K562 (cell line): ENCODE measurements around the gene EXOC4. TPM values are rescaled to one million over a fixed set of nuclear protein-coding genes. Genes with fewer than 3 reads are reported as not detected.

Experiments
- BHLHE40 ChIP-seq: IDR thresholded peaks from 2 replicates; pipeline ENCODE4 v1.6.1; 2011; ENCODE audit warnings: low read length, improper control_type of control experiment
- C11orf30 ChIP-seq: fragments of 450-650 bp; IDR thresholded peaks from 2 replicates; pipeline ENCODE4 v1.6.1; 2016; ENCODE audit warnings: low read depth, mild to moderate bottlenecking
- DMBX1 ChIP-seq: fragments of 250-450 bp; sonication (Bioruptor Pico); IDR thresholded peaks from 2 replicates; pipeline ENCODE4 v1.8.0; 2022; ENCODE audit warnings: inconsistent platforms, mild to moderate bottlenecking, moderate library complexity, borderline replicate concordance
- FOXK1 ChIP-seq: sonication (generic); formaldehyde crosslinking; IDR thresholded peaks from 2 replicates; pipeline ENCODE4 v1.8.0; 2022; ENCODE audit warnings: missing genetic modification reagents, mild to moderate bottlenecking, borderline replicate concordance
- FOXK2 ChIP-seq, 2 experiments: fragments of 450-650 bp; IDR thresholded peaks in 1 of 2; conservative IDR thresholded peaks in 1 of 2; 2 replicates each; pipeline ENCODE4 v1.6.1; 2016; ENCODE audit warnings: low read depth in 2 of 2, mild to moderate bottlenecking in 1 of 2
- KAT7 ChIP-seq: sonication (generic); formaldehyde crosslinking; IDR thresholded peaks from 2 replicates; pipeline ENCODE4 v1.8.0; 2022; ENCODE audit warnings: missing genetic modification reagents, mild to moderate bottlenecking, borderline replicate concordance
- KLF16 ChIP-seq: IDR thresholded peaks from 2 replicates; pipeline ENCODE4 v1.6.1; 2016; ENCODE audit warnings: antibody characterized with exemption
- MAFG ChIP-seq: fragments of 450-650 bp; conservative IDR thresholded peaks from 2 replicates; pipeline ENCODE4 v1.6.1; 2016; ENCODE audit warnings: missing genetic modification characterization, missing compliant biosample characterization
- MAFK ChIP-seq: IDR thresholded peaks from 2 replicates; pipeline ENCODE4 v1.6.1; 2011; ENCODE audit warnings: low read length, improper control_type of control experiment
- NFE2L1 ChIP-seq: fragments of 450-650 bp; IDR thresholded peaks from 2 replicates; pipeline ENCODE4 v1.6.1; 2016; ENCODE audit warnings: missing genetic modification characterization, low read depth, mild to moderate bottlenecking, missing compliant biosample characterization, moderate library complexity, borderline replicate concordance
- PPARD ChIP-seq: fragments of 250-450 bp; sonication (Bioruptor Pico); IDR thresholded peaks from 2 replicates; pipeline ENCODE4 v1.8.0; 2022; ENCODE audit warnings: inconsistent platforms, mild to moderate bottlenecking, moderate library complexity
- RAD51 ChIP-seq: fragments of 450-650 bp; IDR thresholded peaks from 2 replicates; pipeline ENCODE4 v1.7.1; 2016; ENCODE audit warnings: low read depth, mild to moderate bottlenecking, borderline replicate concordance
- TAL1 ChIP-seq: fragments of 450-650 bp; IDR thresholded peaks from 2 replicates; pipeline ENCODE4 v1.6.1; 2016; ENCODE audit warnings: mild to moderate bottlenecking
- XRCC5 ChIP-seq: fragments of 200-400 bp; formaldehyde crosslinking; IDR thresholded peaks from 2 replicates; pipeline ENCODE4 v1.6.1; 2017; ENCODE audit warnings: low read depth, mild to moderate bottlenecking, low read length
- ZNF316 ChIP-seq: fragments of 450-650 bp; IDR thresholded peaks from 2 replicates; pipeline ENCODE4 v1.6.1; 2016
- polyA plus RNA-seq, 8 experiments: library from polyadenylated mRNA; depleted of rRNA in 4 of 8; stranded (reverse) in 5 of 8; unstranded in 3 of 8; fragments of >200 nt; fragmentation: Nextera tagmentation in 2 of 8; fragmentation: Illumina TruSeq in 1 of 8; extraction: Ambion mirVana in 2 of 8; extraction: Trizol in 1 of 8; gene quantifications; 2 replicates each; pipeline versions ENCODE4 v1.2.1 to v1.2.3, GENCODE V29; 2011 to 2014; ENCODE audit warnings: inconsistent platforms in 1 of 8, missing spikeins in 1 of 8
- total RNA-seq, 7 experiments: library from RNA; depleted of rRNA in 6 of 7; stranded (reverse); fragments of >200 nt in 6 of 7; fragmentation: Illumina TruSeq in 2 of 7; extraction: Trizol in 2 of 7; gene quantifications; 2 replicates each; pipeline versions ENCODE4 v1.2.1 to v1.2.3, GENCODE V29; 2011 to 2021; ENCODE audit warnings: low replicate concordance in 1 of 7
- TF ChIP-seq, protein P1 (sequence below): fragments of 200-800 bp; sonication (Bioruptor generic); IDR thresholded peaks from 2 replicates; pipeline ENCODE4 v1.6.1; 2016; ENCODE audit warnings: missing genetic modification characterization, missing compliant biosample characterization
- TF ChIP-seq, protein P2 (sequence below): sonication (generic); formaldehyde crosslinking; IDR thresholded peaks from 2 replicates; pipeline ENCODE4 v1.4.0; 2020; ENCODE audit warnings: mild to moderate bottlenecking, missing genetic modification reagents
- TF ChIP-seq, protein P3 (sequence below): fragments of 450-650 bp; formaldehyde crosslinking; conservative IDR thresholded peaks from 2 replicates; pipeline ENCODE4 v1.4.0; 2022; ENCODE audit warnings: mild to moderate bottlenecking, missing genetic modification characterization
- TF ChIP-seq, protein P4 (sequence below): sonication (generic); formaldehyde crosslinking; IDR thresholded peaks from 2 replicates; pipeline ENCODE4 v1.8.1; 2023; ENCODE audit warnings: mild to moderate bottlenecking, missing genetic modification reagents

The EXOC4 gene
- total and polyA plus RNA-seq, 9 of the 15 experiments (the other 6 are each of a cell fraction or from before 2014, with no cell fraction given), result 18.5 to 73.1 (median 46.6) TPM

DNA sequence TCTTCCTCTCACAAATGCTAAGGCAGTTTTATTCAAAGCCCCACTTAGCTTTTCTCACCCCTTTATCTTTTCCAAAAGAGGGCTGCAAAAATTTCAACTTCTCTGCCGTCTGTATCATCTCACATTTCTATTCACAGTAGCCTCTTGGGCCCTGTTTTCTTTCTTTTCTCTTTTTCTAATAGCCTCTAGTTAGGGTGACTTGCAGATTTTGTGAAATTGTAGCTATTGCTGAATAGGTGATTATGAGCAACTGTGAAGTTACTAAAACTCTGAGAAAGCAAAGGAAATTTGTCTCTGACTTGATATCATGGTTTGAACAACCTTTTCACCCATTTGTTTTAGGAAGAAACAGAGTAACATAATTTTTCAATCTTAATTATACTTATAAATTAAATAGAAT, 29.2 kb downstream of the EXOC4 start (continued):
- TF ChIP-seq FOXK2 (conservative IDR thresholded peaks at IDR 0.05 in 1 of 2, IDR thresholded peaks at IDR 0.05 in 1 of 2; ENCODE audit: low read depth in 2 of 2), result no peak
- TF ChIP-seq MAFK, result peak; percentile 49; the same call in 1 of the 2 replicates
- no peak for TF ChIP-seq KAT7
- TF ChIP-seq C11orf30, result peak; percentile 94
- no peak for TF ChIP-seq KLF16
- TF ChIP-seq XRCC5, result no peak
- TF ChIP-seq PPARD (CRISPR knock-in tag), result no peak
- no peak for TF ChIP-seq DMBX1 (CRISPR knock-in tag)
- no peak for TF ChIP-seq RAD51
- TF ChIP-seq, protein P1, sequence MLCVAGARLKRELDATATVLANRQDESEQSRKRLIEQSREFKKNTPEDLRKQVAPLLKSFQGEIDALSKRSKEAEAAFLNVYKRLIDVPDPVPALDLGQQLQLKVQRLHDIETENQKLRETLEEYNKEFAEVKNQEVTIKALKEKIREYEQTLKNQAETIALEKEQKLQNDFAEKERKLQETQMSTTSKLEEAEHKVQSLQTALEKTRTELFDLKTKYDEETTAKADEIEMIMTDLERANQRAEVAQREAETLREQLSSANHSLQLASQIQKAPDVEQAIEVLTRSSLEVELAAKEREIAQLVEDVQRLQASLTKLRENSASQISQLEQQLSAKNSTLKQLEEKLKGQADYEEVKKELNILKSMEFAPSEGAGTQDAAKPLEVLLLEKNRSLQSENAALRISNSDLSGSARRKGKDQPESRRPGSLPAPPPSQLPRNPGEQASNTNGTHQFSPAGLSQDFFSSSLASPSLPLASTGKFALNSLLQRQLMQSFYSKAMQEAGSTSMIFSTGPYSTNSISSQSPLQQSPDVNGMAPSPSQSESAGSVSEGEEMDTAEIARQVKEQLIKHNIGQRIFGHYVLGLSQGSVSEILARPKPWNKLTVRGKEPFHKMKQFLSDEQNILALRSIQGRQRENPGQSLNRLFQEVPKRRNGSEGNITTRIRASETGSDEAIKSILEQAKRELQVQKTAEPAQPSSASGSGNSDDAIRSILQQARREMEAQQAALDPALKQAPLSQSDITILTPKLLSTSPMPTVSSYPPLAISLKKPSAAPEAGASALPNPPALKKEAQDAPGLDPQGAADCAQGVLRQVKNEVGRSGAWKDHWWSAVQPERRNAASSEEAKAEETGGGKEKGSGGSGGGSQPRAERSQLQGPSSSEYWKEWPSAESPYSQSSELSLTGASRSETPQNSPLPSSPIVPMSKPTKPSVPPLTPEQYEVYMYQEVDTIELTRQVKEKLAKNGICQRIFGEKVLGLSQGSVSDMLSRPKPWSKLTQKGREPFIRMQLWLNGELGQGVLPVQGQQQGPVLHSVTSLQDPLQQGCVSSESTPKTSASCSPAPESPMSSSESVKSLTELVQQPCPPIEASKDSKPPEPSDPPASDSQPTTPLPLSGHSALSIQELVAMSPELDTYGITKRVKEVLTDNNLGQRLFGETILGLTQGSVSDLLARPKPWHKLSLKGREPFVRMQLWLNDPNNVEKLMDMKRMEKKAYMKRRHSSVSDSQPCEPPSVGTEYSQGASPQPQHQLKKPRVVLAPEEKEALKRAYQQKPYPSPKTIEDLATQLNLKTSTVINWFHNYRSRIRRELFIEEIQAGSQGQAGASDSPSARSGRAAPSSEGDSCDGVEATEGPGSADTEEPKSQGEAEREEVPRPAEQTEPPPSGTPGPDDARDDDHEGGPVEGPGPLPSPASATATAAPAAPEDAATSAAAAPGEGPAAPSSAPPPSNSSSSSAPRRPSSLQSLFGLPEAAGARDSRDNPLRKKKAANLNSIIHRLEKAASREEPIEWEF (CRISPR knock-in tag), result no peak
- TF ChIP-seq, protein P2, sequence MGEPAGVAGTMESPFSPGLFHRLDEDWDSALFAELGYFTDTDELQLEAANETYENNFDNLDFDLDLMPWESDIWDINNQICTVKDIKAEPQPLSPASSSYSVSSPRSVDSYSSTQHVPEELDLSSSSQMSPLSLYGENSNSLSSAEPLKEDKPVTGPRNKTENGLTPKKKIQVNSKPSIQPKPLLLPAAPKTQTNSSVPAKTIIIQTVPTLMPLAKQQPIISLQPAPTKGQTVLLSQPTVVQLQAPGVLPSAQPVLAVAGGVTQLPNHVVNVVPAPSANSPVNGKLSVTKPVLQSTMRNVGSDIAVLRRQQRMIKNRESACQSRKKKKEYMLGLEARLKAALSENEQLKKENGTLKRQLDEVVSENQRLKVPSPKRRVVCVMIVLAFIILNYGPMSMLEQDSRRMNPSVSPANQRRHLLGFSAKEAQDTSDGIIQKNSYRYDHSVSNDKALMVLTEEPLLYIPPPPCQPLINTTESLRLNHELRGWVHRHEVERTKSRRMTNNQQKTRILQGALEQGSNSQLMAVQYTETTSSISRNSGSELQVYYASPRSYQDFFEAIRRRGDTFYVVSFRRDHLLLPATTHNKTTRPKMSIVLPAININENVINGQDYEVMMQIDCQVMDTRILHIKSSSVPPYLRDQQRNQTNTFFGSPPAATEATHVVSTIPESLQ, result no peak
- no peak for TF ChIP-seq TAL1
- TF ChIP-seq BHLHE40, result no peak
- TF ChIP-seq FOXK1 (CRISPR knock-in tag), result no peak
- TF ChIP-seq MAFG (tag), result peak; percentile 96
- TF ChIP-seq NFE2L1 (tag), result peak; percentile 77
- TF ChIP-seq ZNF316, result peak; percentile 95
- TF ChIP-seq, protein P3, sequence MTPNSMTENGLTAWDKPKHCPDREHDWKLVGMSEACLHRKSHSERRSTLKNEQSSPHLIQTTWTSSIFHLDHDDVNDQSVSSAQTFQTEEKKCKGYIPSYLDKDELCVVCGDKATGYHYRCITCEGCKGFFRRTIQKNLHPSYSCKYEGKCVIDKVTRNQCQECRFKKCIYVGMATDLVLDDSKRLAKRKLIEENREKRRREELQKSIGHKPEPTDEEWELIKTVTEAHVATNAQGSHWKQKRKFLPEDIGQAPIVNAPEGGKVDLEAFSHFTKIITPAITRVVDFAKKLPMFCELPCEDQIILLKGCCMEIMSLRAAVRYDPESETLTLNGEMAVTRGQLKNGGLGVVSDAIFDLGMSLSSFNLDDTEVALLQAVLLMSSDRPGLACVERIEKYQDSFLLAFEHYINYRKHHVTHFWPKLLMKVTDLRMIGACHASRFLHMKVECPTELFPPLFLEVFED (CRISPR knock-in tag), result no peak
- TF ChIP-seq, protein P4, sequence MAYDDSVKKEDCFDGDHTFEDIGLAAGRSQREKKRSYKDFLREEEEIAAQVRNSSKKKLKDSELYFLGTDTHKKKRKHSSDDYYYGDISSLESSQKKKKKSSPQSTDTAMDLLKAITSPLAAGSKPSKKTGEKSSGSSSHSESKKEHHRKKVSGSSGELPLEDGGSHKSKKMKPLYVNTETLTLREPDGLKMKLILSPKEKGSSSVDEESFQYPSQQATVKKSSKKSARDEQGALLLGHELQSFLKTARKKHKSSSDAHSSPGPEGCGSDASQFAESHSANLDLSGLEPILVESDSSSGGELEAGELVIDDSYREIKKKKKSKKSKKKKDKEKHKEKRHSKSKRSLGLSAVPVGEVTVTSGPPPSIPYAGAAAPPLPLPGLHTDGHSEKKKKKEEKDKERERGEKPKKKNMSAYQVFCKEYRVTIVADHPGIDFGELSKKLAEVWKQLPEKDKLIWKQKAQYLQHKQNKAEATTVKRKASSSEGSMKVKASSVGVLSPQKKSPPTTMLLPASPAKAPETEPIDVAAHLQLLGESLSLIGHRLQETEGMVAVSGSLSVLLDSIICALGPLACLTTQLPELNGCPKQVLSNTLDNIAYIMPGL, result no peak
